HG02610 (cell line): ENCODE results near the gene CDKAL1.
"Not testable (repeated sequence)": the region's sequence is repeated elsewhere in the genome, so short reads cannot be mapped to it uniquely, and the experiment has no call there.

Experiments used
- ATAC-seq: cut with Tn5 transposase; IDR thresholded peaks from one replicate; pipeline ENCODE4 v1.9.1; 2021; ENCODE audit warnings: mild to moderate bottlenecking, moderate library complexity; ENCODE audit not compliant: unreplicated experiment

CDKAL1 gene

GRCh38 chr6:20732896-20733295, 198.6 kb downstream of the CDKAL1 start:
- ATAC-seq, result no peak

GRCh38 chr6:20737912-20738311, 203.7 kb downstream of the CDKAL1 start:
- no peak for ATAC-seq

- ATAC-seq, result no peak
Observed at GRCh38 chr6:20740088-20740487, 205.8 kb downstream of the CDKAL1 start.

GRCh38 chr6:20740727-20741126, 206.5 kb downstream of the CDKAL1 start:
- no peak for ATAC-seq

DNA sequence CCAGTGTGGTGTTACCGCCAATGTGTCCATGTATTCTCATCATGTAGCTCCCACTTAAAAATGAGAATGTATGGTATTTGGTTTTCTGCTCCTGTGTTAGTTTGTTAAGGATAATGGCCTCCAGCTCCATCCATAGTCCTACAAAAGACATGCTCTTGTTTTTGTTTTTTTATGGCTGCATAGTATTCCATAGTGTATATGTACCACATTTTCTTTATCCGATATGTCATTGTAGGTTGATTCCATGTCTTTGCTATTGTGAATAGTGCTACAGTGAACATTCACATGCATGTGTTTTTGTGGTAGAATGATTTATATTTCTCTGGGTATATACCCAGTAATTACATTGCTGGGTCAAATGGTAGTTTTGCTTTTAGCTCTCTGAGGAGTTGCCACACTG, 207.2 kb downstream of the CDKAL1 start:
- no peak for ATAC-seq

DNA sequence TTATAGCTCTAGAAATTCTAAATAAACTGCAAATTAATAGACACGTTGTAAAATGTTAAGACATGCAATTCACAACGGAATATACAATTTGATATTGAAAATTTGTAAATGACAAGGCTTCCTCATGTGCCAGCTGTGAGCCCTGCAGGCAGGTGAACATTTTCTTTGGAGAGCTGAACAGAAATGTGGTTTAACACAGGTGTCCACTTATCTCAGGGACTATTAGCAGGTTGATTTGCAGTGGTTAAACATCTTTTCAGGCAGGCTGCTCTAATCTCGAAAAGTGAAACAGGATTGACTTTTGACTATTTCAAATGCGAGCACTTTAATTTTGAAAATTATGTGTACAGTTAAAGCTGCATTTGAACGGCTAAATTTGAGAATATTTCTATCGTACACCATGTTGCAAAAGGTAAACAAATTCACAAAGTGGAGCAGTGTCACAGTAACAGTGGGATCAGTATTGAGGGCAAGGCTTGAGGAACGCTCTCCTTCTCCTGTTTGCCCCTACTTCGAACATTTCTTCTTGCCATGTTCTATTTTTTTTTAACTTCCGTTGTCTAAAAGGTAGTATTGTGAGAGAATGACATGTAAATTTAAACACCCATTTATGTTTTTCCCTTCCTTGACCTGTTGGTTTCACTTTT, 210.8 kb downstream of the CDKAL1 start:
- ATAC-seq, result no peak

DNA sequence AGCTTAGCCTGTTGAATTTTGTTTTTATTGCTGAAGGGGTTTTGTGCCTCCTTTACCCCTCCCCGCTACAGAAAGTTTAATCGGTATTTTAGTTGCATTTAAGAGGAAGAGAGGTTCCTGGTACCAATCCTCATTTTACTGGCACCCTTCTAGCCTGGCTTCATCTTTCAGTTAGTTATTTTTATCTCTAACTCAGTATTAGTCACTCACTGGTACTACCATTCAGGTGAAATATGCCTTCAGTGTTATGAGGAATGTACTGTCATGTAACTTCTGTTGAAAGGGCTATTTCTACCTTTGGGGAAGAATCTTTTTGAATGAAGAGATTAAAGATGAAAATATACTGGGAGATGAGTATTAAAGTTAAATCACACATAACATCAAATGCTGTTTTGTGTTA, 211.8 kb downstream of the CDKAL1 start:
- ATAC-seq, result no peak

DNA sequence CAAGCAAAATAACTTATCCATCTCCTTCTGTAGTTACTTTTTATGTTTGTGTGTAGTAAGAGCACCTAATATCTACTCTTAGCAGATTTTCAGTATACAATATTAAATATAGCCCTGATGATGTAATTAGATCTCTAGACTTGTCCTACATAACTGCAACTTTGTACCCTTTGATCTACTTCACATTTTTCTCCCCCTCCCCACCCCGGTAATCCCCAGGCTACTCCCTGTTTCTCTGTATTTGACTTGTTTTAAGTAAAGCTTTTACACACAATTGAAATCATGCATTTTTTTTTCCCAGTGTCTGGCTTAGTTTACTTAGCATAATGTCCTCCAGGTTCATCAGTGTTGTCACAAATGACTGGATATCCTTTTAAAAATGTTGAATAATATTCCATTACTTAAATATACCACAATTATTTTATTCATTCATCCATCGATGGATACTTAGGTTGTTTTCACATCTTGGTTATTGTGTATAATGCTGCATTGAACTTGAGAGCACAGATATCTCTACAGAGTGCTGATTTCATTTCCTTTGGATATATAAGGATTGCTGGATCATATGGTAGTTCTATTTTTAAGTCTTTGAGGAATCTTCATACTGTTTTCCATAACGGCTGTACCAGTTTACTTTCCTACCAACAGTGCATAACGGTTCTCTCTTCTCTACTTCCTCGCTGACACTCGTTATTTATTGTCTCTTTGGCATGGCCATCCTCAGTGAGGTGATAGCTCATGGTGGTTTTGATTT, 212.7 kb downstream of the CDKAL1 start:
- ATAC-seq, result peak; percentile 69

- ATAC-seq, result no peak
Observed at GRCh38 chr6:20747991-20748390, 213.7 kb downstream of the CDKAL1 start.

GRCh38 chr6:20751293-20751935, 217.2 kb downstream of the CDKAL1 start:
- ATAC-seq, result no peak

DNA sequence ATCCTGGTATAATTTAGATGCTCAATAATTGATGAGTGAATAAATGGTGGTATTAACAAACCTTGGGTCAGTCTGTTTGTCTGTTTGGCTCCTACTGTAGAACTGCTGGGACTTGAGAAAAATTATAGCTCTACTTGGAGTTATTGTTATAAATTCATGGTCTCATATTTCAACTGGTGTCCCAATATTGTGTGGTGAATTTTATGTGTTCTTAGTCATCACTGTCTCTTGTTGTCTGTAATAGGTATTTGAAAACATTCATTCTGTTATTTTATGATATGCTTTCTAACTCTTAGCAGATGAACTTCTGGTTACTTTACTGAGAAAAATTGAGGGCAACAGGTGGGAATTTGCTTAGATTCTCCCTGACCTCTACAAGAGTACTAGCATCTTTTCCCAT, 221.4 kb downstream of the CDKAL1 start:
- ATAC-seq, result no peak

- ATAC-seq, result not testable (repeated sequence)
Observed at GRCh38 chr6:20756584-20757147, 222.4 kb downstream of the CDKAL1 start.

- ATAC-seq, result no peak
Observed at GRCh38 chr6:20757761-20758160, 223.5 kb downstream of the CDKAL1 start.

DNA sequence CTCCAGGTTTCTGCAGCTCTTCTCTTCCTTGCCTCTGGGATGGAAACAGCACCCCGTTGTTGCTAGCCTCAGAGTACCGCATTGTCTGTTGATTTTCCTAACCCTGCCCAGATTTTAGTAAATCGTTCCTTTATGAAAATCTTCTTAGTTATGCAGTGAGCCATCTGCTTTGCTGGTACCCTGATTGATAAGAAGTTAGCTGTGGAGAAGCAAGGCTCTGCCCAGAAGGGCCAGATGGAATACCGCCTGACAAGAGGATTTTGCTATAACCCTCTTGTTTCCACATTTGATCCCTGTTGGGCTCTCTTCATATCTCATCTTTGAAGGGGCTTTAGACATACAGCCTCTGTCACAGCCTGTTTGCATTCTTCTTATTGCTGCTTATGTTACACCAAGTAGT, 229.0 kb downstream of the CDKAL1 start:
- no peak for ATAC-seq

- no peak for ATAC-seq
Observed at GRCh38 chr6:20769631-20770030, 235.4 kb downstream of the CDKAL1 start.

- no peak for ATAC-seq
Observed at GRCh38 chr6:20770773-20771172, 236.5 kb downstream of the CDKAL1 start.

GRCh38 chr6:20771409-20771808, 237.2 kb downstream of the CDKAL1 start:
- ATAC-seq, result no peak

DNA sequence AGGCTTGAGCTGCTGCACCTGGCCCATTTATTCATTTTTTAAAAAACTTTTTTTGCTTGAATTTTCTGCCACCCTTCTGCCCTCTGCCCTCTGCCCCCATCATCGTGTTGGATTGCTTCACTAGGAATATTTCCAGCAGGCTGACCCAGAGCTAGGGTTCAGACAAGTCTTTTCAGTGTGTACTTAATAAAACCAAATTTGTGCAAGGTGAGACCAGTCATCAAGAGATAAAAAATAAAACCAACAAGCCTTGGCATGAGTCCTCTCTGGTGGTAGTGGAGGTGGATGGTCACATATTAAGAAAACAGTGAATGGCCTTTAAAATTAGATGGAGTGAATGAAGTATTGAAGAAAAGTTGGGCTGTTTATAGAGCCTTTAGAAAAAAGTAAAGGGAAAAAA, 239.6 kb downstream of the CDKAL1 start:
- no peak for ATAC-seq

GRCh38 chr6:20775981-20776380, 241.7 kb downstream of the CDKAL1 start:
- no peak for ATAC-seq

GRCh38 chr6:20777801-20778200, 243.5 kb downstream of the CDKAL1 start:
- ATAC-seq, result no peak

DNA sequence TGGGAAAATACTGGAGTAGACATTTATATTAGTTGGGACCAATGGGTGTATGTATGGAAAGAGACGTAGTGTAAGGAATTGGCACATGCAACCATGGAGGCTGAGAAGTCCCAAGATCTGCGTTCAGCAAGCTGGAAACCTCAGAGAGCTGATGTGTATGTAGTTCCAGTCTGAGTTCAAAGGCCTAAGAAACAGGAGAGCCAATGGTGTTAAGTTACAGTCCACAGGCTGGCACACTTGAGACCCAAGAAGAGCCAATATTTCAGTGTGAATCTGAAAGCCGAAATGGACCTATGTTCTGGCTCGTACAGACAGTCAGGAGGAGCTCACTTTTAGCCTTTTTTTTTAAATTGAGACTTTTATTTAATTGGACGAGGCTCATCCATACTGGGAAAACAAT, 244.2 kb downstream of the CDKAL1 start:
- ATAC-seq, result no peak

GRCh38 chr6:20778912-20779311, 244.7 kb downstream of the CDKAL1 start:
- no peak for ATAC-seq
